Dermis blood vessel endothelial cell (primary cell): Measurements from ENCODE around the gene SYPL2. TPM values are rescaled to one million over a fixed set of nuclear protein-coding genes. Genes with fewer than 3 reads are reported as not detected.
"Not testable (repeated sequence)": the region's sequence is repeated elsewhere in the genome, so short reads cannot be mapped to it uniquely, and the experiment has no call there.

ENCODE experiments used
- DNase-seq: peaks from one replicate; pipeline ENCODE4 v3.0.0; 2010
- total RNA-seq: library from RNA; depleted of rRNA; stranded (reverse); fragments of >200 nt; gene quantifications from 2 replicates; pipeline ENCODE4 v1.2.3, GENCODE V29; 2014

The SYPL2 gene
- total RNA-seq, 1 donor from 2014 or later, result not detected

GRCh38 chr1:109472779-109473178, 6.4 kb downstream of the SYPL2 start:
- DNase-seq, result no peak

GRCh38 chr1:109473284-109474057, 7.1 kb downstream of the SYPL2 start:
- not testable (repeated sequence) for DNase-seq

GRCh38 chr1:109474697-109475096, 8.4 kb downstream of the SYPL2 start:
- DNase-seq, result no peak

- DNase-seq, result no peak
Observed at GRCh38 chr1:109475261-109475660, 8.9 kb downstream of the SYPL2 start.

GRCh38 chr1:109476825-109477224, 10.5 kb downstream of the SYPL2 start:
- no peak for DNase-seq

- DNase-seq, result no peak
Observed at GRCh38 chr1:109477821-109478220, 11.5 kb downstream of the SYPL2 start.

GRCh38 chr1:109478806-109479205, 12.5 kb downstream of the SYPL2 start:
- DNase-seq, result no peak

- DNase-seq, result no peak
Observed at GRCh38 chr1:109479311-109479710, 13.0 kb downstream of the SYPL2 start.

- no peak for DNase-seq
Observed at GRCh38 chr1:109479901-109480300, 13.6 kb downstream of the SYPL2 start.

GRCh38 chr1:109481646-109482045, 15.3 kb downstream of the SYPL2 start:
- no peak for DNase-seq

GRCh38 chr1:109482242-109482641, 15.9 kb downstream of the SYPL2 start:
- no peak for DNase-seq

GRCh38 chr1:109482791-109483671, 16.7 kb downstream of the SYPL2 start:
- no peak for DNase-seq

- peak; percentile 93 for DNase-seq
Observed at GRCh38 chr1:109483672-109484518, 17.5 kb downstream of the SYPL2 start, which contains the start of gene ATXN7L2. Gene ATXN7L2, plus strand, starts transcription at chr1:109483905. Its CDS starts 49 bp downstream, at chr1:109483954.

GRCh38 chr1:109484519-109484975, 18.2 kb downstream of the SYPL2 start:
- DNase-seq, result no peak

GRCh38 chr1:109485001-109485400, 18.7 kb downstream of the SYPL2 start:
- DNase-seq, result no peak

GRCh38 chr1:109487261-109487660, 20.9 kb downstream of the SYPL2 start:
- no peak for DNase-seq

- DNase-seq, result no peak
Observed at GRCh38 chr1:109488201-109488600, 21.9 kb downstream of the SYPL2 start.

- DNase-seq, result no peak
Observed at GRCh38 chr1:109488696-109489095, 22.4 kb downstream of the SYPL2 start.

GRCh38 chr1:109490029-109490933, 23.9 kb downstream of the SYPL2 start:
- peak; percentile 83 for DNase-seq

- no peak for DNase-seq
Observed at GRCh38 chr1:109490934-109491302, 24.6 kb downstream of the SYPL2 start.

GRCh38 chr1:109491372-109491771, 25.0 kb downstream of the SYPL2 start:
- no peak for DNase-seq

- peak; percentile 24 for DNase-seq
Observed at GRCh38 chr1:109492779-109493178, 26.4 kb downstream of the SYPL2 start.
